GM21447 (cell line): ENCODE data around the gene KCNH1.
"Not testable (repeated sequence)": the region's sequence is repeated elsewhere in the genome, so short reads cannot be mapped to it uniquely, and the experiment has no call there.

ENCODE experiments used
- ATAC-seq: cut with Tn5 transposase; IDR thresholded peaks from one replicate; pipeline ENCODE4 v1.9.1; 2021; ENCODE audit not compliant: unreplicated experiment

Gene KCNH1

GRCh38 chr1:211099393-211099792 is 34.6 kb downstream of the KCNH1 start:
- no peak for ATAC-seq

- ATAC-seq: no peak
Observed at GRCh38 chr1:211095381-211095780, 38.6 kb downstream of the KCNH1 start.

- no peak for ATAC-seq
Observed at GRCh38 chr1:211092955-211093354, 41.0 kb downstream of the KCNH1 start.

- ATAC-seq: no peak
Observed at GRCh38 chr1:211091867-211092266, 42.1 kb downstream of the KCNH1 start.

- ATAC-seq: no peak
Observed at GRCh38 chr1:211089536-211089935, 44.4 kb downstream of the KCNH1 start.

GRCh38 chr1:211088156-211088555 is 45.8 kb downstream of the KCNH1 start:
- no peak for ATAC-seq

GRCh38 chr1:211082824-211083223 is 51.1 kb downstream of the KCNH1 start:
- no peak for ATAC-seq

- not testable (repeated sequence) for ATAC-seq
Observed at GRCh38 chr1:211081447-211081846, 52.5 kb downstream of the KCNH1 start.

- no peak for ATAC-seq
Observed at GRCh38 chr1:211068976-211069375, 65.0 kb downstream of the KCNH1 start.

GRCh38 chr1:211066781-211067384 is 67.1 kb downstream of the KCNH1 start:
- no peak for ATAC-seq

- ATAC-seq: not testable (repeated sequence)
Observed at GRCh38 chr1:211041838-211042237, 92.1 kb downstream of the KCNH1 start.

- ATAC-seq: no peak
Observed at GRCh38 chr1:211037095-211037494, 96.9 kb downstream of the KCNH1 start.

GRCh38 chr1:211036381-211037060 is 97.4 kb downstream of the KCNH1 start:
- no peak for ATAC-seq

GRCh38 chr1:211035821-211036380 is 98.0 kb downstream of the KCNH1 start:
- ATAC-seq: no peak

- no peak for ATAC-seq
Observed at GRCh38 chr1:211033921-211034525, 99.9 kb downstream of the KCNH1 start.

- no peak for ATAC-seq
Observed at GRCh38 chr1:211024901-211025300, 109.0 kb downstream of the KCNH1 start.

- no peak for ATAC-seq
Observed at GRCh38 chr1:211019266-211019665, 114.7 kb downstream of the KCNH1 start.

GRCh38 chr1:211018690-211019089 is 115.3 kb downstream of the KCNH1 start:
- no peak for ATAC-seq

GRCh38 chr1:211017075-211017718 is 116.8 kb downstream of the KCNH1 start:
- no peak for ATAC-seq

- ATAC-seq: no peak
Observed at GRCh38 chr1:211014275-211014674, 119.7 kb downstream of the KCNH1 start.
